ENCODE results near the gene TMC1.

GRCh38 chr9:72718503-72718902 is 197.1 kb downstream of the TMC1 start:
- peak; percentile 27 for TF ChIP-seq CTCF (IDR thresholded peaks at IDR 0.05)
- TF ChIP-seq EZH2 (IDR thresholded peaks at IDR 0.05) = no peak

All from neural progenitor cell (in vitro differentiated cells).